T47D (cell line): ENCODE data around the gene ZBED1.

Source experiments
- DNase-seq, 2 experiments: peaks; one replicate each; pipeline versions ENCODE4 v3.0.0 to v3.0.0-alpha.2; 2011 to 2012; ENCODE audit warnings: low read depth in 1 of 2, low spot score in 1 of 2
- JUND ChIP-seq: IDR thresholded peaks from 2 replicates; pipeline ENCODE4 v1.6.1; 2012; ENCODE audit warnings: low read depth
- in situ Hi-C: cut with HindIII; loops from 2 replicates; pipeline ENCODE4 v1.10.0; 2016; ENCODE audit warnings: low sequenced_read_pairs, low pct_unique_long_range_greater_than_20kb

The ZBED1 gene

DNA sequence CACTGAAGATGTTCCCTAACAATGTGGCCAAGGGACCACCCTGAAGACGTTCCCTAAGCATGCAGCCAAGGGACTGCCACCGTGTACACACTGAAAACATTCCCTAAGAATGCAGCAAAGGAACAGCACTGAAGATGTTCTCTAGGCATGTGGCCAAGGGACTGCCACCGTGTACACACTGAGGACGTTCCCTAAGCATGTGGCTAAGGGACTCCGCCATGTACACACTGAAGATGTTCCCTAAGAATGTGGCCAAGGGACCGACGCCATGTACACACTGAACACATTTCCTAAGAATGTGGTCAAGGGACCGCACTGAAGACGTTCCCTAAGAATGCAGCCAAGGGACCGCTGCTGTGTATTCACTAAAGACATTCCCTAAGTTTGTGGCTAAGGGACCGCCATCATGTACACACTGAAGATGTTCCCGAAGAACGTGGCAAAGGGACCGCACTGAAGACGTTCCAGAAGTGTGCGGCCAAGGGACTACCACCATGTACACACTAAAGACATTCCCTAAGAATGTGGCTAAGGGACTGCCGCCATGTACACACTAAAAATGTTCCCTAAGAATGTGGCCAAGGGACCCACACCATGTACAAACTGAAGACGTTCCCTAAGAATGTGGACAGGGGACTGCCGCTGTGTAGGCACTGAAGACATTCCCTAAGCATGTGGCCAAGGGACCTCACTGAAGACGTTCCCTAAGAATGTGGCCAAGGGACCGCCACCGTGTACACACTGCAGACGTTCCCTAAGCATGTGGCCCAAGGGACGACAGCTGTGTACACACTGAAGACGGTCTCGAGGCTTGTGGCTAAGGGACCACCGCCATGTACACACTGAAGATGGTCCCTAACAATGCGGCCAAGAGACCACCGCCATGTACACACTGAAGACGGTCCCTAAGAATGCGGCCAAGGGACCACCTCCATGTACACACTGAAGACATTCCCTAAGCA is 54.8 kb downstream of the ZBED1 start:
- no peak for TF ChIP-seq JUND
- no peak for DNase-seq
- in situ Hi-C loops = no loop called here

- no peak for TF ChIP-seq JUND
- in situ Hi-C loops = no loop called here
- DNase-seq = no peak
Measured at GRCh38 chrX:2442694-2443093, 58.1 kb downstream of the ZBED1 start.

GRCh38 chrX:2441466-2441865 is 59.3 kb downstream of the ZBED1 start:
- in situ Hi-C loops = no loop called here
- no peak for DNase-seq
- no peak for TF ChIP-seq JUND

DNA sequence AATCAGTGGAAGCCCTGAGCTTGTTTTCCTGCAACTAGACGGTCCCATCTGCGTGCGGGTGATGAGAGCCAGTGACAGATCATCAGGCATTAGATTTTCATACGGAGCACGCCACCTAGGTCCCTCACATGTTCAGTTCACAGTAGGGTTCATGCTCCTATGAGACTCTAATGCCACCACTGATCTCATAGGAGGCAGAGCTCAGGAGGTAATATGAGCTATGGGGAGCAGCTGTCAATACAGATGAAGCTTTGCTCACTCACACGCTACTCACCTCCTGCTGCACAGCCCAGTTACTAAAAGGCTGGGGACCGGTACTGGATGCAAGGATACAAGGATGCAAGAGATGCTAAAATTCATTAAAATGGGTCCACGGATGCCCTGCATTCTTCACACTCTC is 61.2 kb downstream of the ZBED1 start:
- DNase-seq = no peak
- in situ Hi-C loops = no loop called here
- no peak for TF ChIP-seq JUND
